B cell (primary cell): ENCODE measurements around the gene KAZN. TPM values are rescaled to one million over a fixed set of nuclear protein-coding genes. Genes with fewer than 3 reads are reported as not detected.

ENCODE experiments used
- ATAC-seq: fragments of 200-7000 bp; cut with Tn5 transposase; one replicate; pipeline ENCODE4 v1.10.0; 2021; ENCODE audit warnings: low read depth, mild to moderate bottlenecking, moderate number of reproducible peaks, moderate library complexity
- CTCF ChIA-PET: fragments of 350-600 bp; sonication (Branson Sonifier 250); formaldehyde crosslinking; loops from one replicate; lab custom pipeline; 2021; ENCODE audit warnings: antibody characterized with exemption, inconsistent platforms; lab: Charles Lee
- POLR2A ChIA-PET: fragments of 350-600 bp; sonication (Branson Sonifier 250); formaldehyde crosslinking; loops from one replicate; lab custom pipeline; 2021; ENCODE audit warnings: antibody characterized with exemption; lab: Charles Lee
- DNase-seq: peaks from one replicate; pipeline ENCODE4 v3.0.0; 2013
- H2AFZ ChIP-seq: 2 replicates; pipeline ENCODE4 v1.6.1; 2012; ENCODE audit warnings: mild to moderate bottlenecking, low read depth, low read length; ENCODE audit not compliant: insufficient read depth, poor library complexity, severe bottlenecking
- H3K27ac ChIP-seq, 2 donors: 1 replicate in 1 of 2; 2 replicates in 1 of 2; pipeline ENCODE4 v1.5.1; 2012 to 2013; ENCODE audit warnings: low read length in 2 of 2, mild to moderate bottlenecking in 2 of 2, moderate library complexity in 1 of 2
- H3K27me3 ChIP-seq, 4 experiments: fragments of 200-600 bp in 1 of 4; sonication (generic) in 1 of 4; replicated peaks in 1 of 4; 1 replicate in 2 of 4; 2 replicates in 2 of 4; pipeline versions ENCODE4 v1.6.1 to v1.7.0; 2013 to 2016; ENCODE audit warnings: low read length in 3 of 4, mild to moderate bottlenecking in 2 of 4, mixed read lengths in 1 of 4, moderate library complexity in 1 of 4; ENCODE audit not compliant: insufficient read depth in 4 of 4, control insufficient read depth in 3 of 4; ENCODE audit errors: control extremely low read depth in 1 of 4
- H3K36me3 ChIP-seq, 2 experiments: replicated peaks in 1 of 2; 1 replicate in 1 of 2; 2 replicates in 1 of 2; pipeline versions ENCODE4 v1.6.1 to v1.7.1; 2013; ENCODE audit warnings: low read length in 1 of 2; ENCODE audit not compliant: insufficient read depth in 2 of 2, control insufficient read depth in 1 of 2; ENCODE audit errors: control extremely low read depth in 1 of 2, extremely low read depth in 1 of 2
- H3K4me1 ChIP-seq, 2 donors: fragments of 200-600 bp in 1 of 2; sonication (generic) in 1 of 2; 1 replicate in 1 of 2; 2 replicates in 1 of 2; pipeline versions ENCODE4 v1.5.1 to v1.6.1; 2013 to 2017; ENCODE audit warnings: low read length in 2 of 2; ENCODE audit not compliant: control insufficient read depth in 2 of 2, insufficient read depth in 2 of 2
- H3K4me2 ChIP-seq: replicated peaks from 2 replicates; pipeline ENCODE3; 2012; ENCODE audit warnings: mild to moderate bottlenecking, low read depth, low read length; ENCODE audit not compliant: poor library complexity, severe bottlenecking
- H3K4me3 ChIP-seq, 5 experiments: fragments of 200-600 bp in 1 of 5; sonication (generic) in 1 of 5; 1 replicate in 3 of 5; 2 replicates in 2 of 5; pipeline versions ENCODE4 v1.5.1 to v1.7.0; 2011 to 2016; ENCODE audit warnings: low read length in 4 of 5, mild to moderate bottlenecking in 4 of 5, low read depth in 2 of 5, control low read depth in 1 of 5, moderate library complexity in 1 of 5; ENCODE audit not compliant: insufficient read depth in 1 of 5; ENCODE audit errors: control extremely low read depth in 1 of 5, extremely low read depth in 1 of 5
- H3K79me2 ChIP-seq: fragments of 200-600 bp; sonication (generic); one replicate; pipeline ENCODE4 v1.6.0; 2016; ENCODE audit warnings: low read length; ENCODE audit not compliant: control insufficient read depth, insufficient read depth
- H3K9ac ChIP-seq: fragments of 200-600 bp; sonication (generic); 2 replicates; pipeline ENCODE4 v1.6.1; 2017; ENCODE audit warnings: mild to moderate bottlenecking, low read length, moderate library complexity
- H3K9me3 ChIP-seq, 3 donors: one replicate each; pipeline versions ENCODE4 v1.6.1 to v1.7.1; 2013; ENCODE audit warnings: low read length in 2 of 3; ENCODE audit not compliant: control insufficient read depth in 2 of 3, insufficient read depth in 1 of 3; ENCODE audit errors: control extremely low read depth in 1 of 3
- H4K20me1 ChIP-seq: 2 replicates; pipeline ENCODE4 v1.6.0; 2012; ENCODE audit warnings: mild to moderate bottlenecking, low read length; ENCODE audit not compliant: insufficient read depth, control insufficient read depth, poor library complexity, severe bottlenecking
- H3K27ac Mint-ChIP-seq: one replicate; pipeline ENCODE4 v1.8.0; 2021; ENCODE audit warnings: mixed read lengths
- H3K27me3 Mint-ChIP-seq: one replicate; pipeline ENCODE4 v1.8.0; 2021; ENCODE audit warnings: mixed read lengths
- H3K4me1 Mint-ChIP-seq: one replicate; pipeline ENCODE4 v1.8.0; 2021; ENCODE audit warnings: mixed read lengths
- H3K4me3 Mint-ChIP-seq: one replicate; pipeline ENCODE4 v1.8.0; 2021; ENCODE audit warnings: mixed read lengths
- H3K9me3 Mint-ChIP-seq: one replicate; pipeline ENCODE4 v1.8.0; 2022; ENCODE audit warnings: mixed read lengths; ENCODE audit not compliant: insufficient read depth
- EZH2 ChIP-seq: IDR thresholded peaks from 2 replicates; pipeline ENCODE4 v1.6.1; 2012; ENCODE audit warnings: borderline replicate concordance, low read depth, mild to moderate bottlenecking, moderate library complexity, low read length; ENCODE audit not compliant: insufficient read depth, poor library complexity, severe bottlenecking
- WGBS: methylation state at CpG from one replicate; pipeline ENCODE4 v1.1.5; 2013; ENCODE audit warnings: missing lambda C conversion rate; ENCODE audit not compliant: insufficient coverage; 5-methylcytosine and 5-hydroxymethylcytosine counted together
- intact Hi-C: fragments of 100-400 bp; cut with micrococcal nuclease; formaldehyde crosslinking; loops from one replicate; pipeline ENCODE4 v1.10.0; 2022
- polyA plus RNA-seq: library from polyadenylated mRNA; depleted of rRNA; stranded (reverse); fragments of >200 nt; gene quantifications from 2 replicates; pipeline ENCODE4 v1.2.3, GENCODE V29; 2012
- total RNA-seq, 2 donors: library from RNA; stranded (reverse); fragments of 120-200 nt in 1 of 2; gene quantifications; 1 replicate in 1 of 2; 2 replicates in 1 of 2; pipeline versions ENCODE4 v1.2.3 to v1.2.4, GENCODE V29; 2013 to 2022
- TF ChIP-seq, protein P1 (sequence below): fragments of 200-600 bp; IDR thresholded peaks from one replicate; pipeline ENCODE4 v1.8.0; 2022; ENCODE audit warnings: antibody characterized with exemption, mild to moderate bottlenecking

The KAZN gene
- total and polyA plus RNA-seq, 2 donors (not counting 1 experiment from before 2014, with no cell fraction given) = 0.13 to 0.39 TPM

GRCh38 chr1:14956579-14957195 is 358.2 kb downstream of the KAZN start:
- H3K4me2 ChIP-seq = no peak overlapping the region

GRCh38 chr1:14957375-14958098 is 359.1 kb downstream of the KAZN start:
- no peaks in the 10 kb centered on the region for H3K9me3 Mint-ChIP-seq
- ATAC-seq = no peak
- WGBS = 92% methylated on average over 31 of the region's 33 CpGs

More at GRCh38 chr1:14956579-14957195, 358.2 kb downstream of the KAZN start:
- H3K9ac ChIP-seq = no peak overlapping the region
- no peaks in the 10 kb centered on the region for H3K4me1 ChIP-seq
- no peak for ATAC-seq
- ChIA-PET CTCF (no interaction called here), POLR2A (no interaction called here)
- no peaks in the 10 kb centered on the region for H3K9me3 Mint-ChIP-seq
- no peak overlapping the region for H3K4me3 Mint-ChIP-seq
- no peaks in the 10 kb centered on the region for H3K36me3 ChIP-seq
- H3K4me1 Mint-ChIP-seq = no peaks in the 10 kb centered on the region
- 96% methylated on average over 7 of the region's 11 CpGs for WGBS
- no peaks in the 10 kb centered on the region for H3K79me2 ChIP-seq
- H3K27ac Mint-ChIP-seq = no peak overlapping the region
- no peak overlapping the region for H3K27ac ChIP-seq
- H3K27me3 ChIP-seq = no peaks in the 10 kb centered on the region
- no peaks in the 10 kb centered on the region for H4K20me1 ChIP-seq
- TF ChIP-seq, protein P1, sequence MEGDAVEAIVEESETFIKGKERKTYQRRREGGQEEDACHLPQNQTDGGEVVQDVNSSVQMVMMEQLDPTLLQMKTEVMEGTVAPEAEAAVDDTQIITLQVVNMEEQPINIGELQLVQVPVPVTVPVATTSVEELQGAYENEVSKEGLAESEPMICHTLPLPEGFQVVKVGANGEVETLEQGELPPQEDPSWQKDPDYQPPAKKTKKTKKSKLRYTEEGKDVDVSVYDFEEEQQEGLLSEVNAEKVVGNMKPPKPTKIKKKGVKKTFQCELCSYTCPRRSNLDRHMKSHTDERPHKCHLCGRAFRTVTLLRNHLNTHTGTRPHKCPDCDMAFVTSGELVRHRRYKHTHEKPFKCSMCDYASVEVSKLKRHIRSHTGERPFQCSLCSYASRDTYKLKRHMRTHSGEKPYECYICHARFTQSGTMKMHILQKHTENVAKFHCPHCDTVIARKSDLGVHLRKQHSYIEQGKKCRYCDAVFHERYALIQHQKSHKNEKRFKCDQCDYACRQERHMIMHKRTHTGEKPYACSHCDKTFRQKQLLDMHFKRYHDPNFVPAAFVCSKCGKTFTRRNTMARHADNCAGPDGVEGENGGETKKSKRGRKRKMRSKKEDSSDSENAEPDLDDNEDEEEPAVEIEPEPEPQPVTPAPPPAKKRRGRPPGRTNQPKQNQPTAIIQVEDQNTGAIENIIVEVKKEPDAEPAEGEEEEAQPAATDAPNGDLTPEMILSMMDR = no peak
- TF ChIP-seq EZH2 = no peak
- no peak overlapping the region for H3K4me3 ChIP-seq
- no peak overlapping the region for H2AFZ ChIP-seq
- no peak for DNase-seq
- H3K9me3 ChIP-seq = peaks cover 0 to 10% (median 0%) of the 10 kb centered on the region in 3 donors
- H3K27me3 Mint-ChIP-seq = no peaks in the 10 kb centered on the region
- intact Hi-C loops = no loop called here

More at GRCh38 chr1:14957375-14958098, 359.1 kb downstream of the KAZN start:
- POLR2A ChIA-PET = no interaction called here
- Histone ChIP-seq H3K4me3 (no peak overlapping the region), H3K27ac (no peak overlapping the region), H3K36me3 (no peaks in the 10 kb centered on the region), H3K79me2 (no peaks in the 10 kb centered on the region), H3K9ac (no peak overlapping the region), H2AFZ (no peak overlapping the region), H3K27me3 (no peaks in the 10 kb centered on the region), H3K9me3 (peaks cover 0 to 14% (median 0%) of the 10 kb centered on the region in 3 donors), H4K20me1 (no peaks in the 10 kb centered on the region), H3K4me1 (no peaks in the 10 kb centered on the region), H3K4me2 (no peak overlapping the region)
- no peaks in the 10 kb centered on the region for H3K27me3 Mint-ChIP-seq
- no peaks in the 10 kb centered on the region for H3K4me1 Mint-ChIP-seq
- TF ChIP-seq, protein P1 = no peak
- no peak for TF ChIP-seq EZH2
- DNase-seq = no peak
- intact Hi-C loops = no loop called here
- H3K27ac Mint-ChIP-seq = no peak overlapping the region
- CTCF ChIA-PET = no interaction called here
- no peak overlapping the region for H3K4me3 Mint-ChIP-seq
